HEK293 (cell line): ENCODE data around the gene TNFRSF1A.

ENCODE experiments used
- HIC1 ChIP-seq: fragments of 450-650 bp; formaldehyde crosslinking; IDR thresholded peaks from 2 replicates; pipeline ENCODE4 v1.5.1; 2016; ENCODE audit warnings: missing biosample characterization, missing genetic modification characterization
- KLF16 ChIP-seq: fragments of 450-650 bp; formaldehyde crosslinking; IDR thresholded peaks from 2 replicates; pipeline ENCODE4 v1.5.1; 2017; ENCODE audit warnings: missing biosample characterization, missing genetic modification characterization
- PRDM10 ChIP-seq: fragments of 450-650 bp; formaldehyde crosslinking; IDR thresholded peaks from 2 replicates; pipeline ENCODE4 v1.5.1; 2016; ENCODE audit warnings: missing biosample characterization, missing genetic modification characterization
- SCRT1 ChIP-seq: fragments of 450-650 bp; formaldehyde crosslinking; IDR thresholded peaks from 2 replicates; pipeline ENCODE4 v1.5.1; 2016; ENCODE audit warnings: missing biosample characterization, missing genetic modification characterization, borderline replicate concordance
- SCRT2 ChIP-seq: fragments of 450-650 bp; formaldehyde crosslinking; IDR thresholded peaks from 2 replicates; pipeline ENCODE4 v1.5.1; 2016; ENCODE audit warnings: missing biosample characterization, missing genetic modification characterization
- TCF7L2 ChIP-seq: IDR thresholded peaks from 2 replicates; pipeline ENCODE4 v1.6.1; 2011; ENCODE audit warnings: low read depth, mild to moderate bottlenecking, inconsistent platforms, low read length, moderate library complexity, borderline replicate concordance
- TRIM28 ChIP-seq: IDR thresholded peaks from 2 replicates; pipeline ENCODE4 v1.6.1; 2011; ENCODE audit warnings: low read length, control low read depth, borderline replicate concordance
- YY2 ChIP-seq: fragments of 450-650 bp; formaldehyde crosslinking; IDR thresholded peaks from 2 replicates; pipeline ENCODE4 v1.5.1; 2016; ENCODE audit warnings: missing biosample characterization, missing genetic modification characterization
- ZBTB11 ChIP-seq: fragments of 450-650 bp; formaldehyde crosslinking; conservative IDR thresholded peaks from 2 replicates; pipeline ENCODE4 v1.5.1; 2016; ENCODE audit warnings: low read depth, missing biosample characterization, missing genetic modification characterization
- ZBTB17 ChIP-seq: fragments of 450-650 bp; formaldehyde crosslinking; IDR thresholded peaks from 2 replicates; pipeline ENCODE4 v1.5.1; 2016; ENCODE audit warnings: missing biosample characterization, missing genetic modification characterization
- ZBTB49 ChIP-seq: fragments of 450-650 bp; formaldehyde crosslinking; IDR thresholded peaks from 2 replicates; pipeline ENCODE4 v1.5.1; 2016; ENCODE audit warnings: missing biosample characterization, missing genetic modification characterization, low read depth
- ZBTB7A ChIP-seq: fragments of 450-650 bp; formaldehyde crosslinking; IDR thresholded peaks from 2 replicates; pipeline ENCODE4 v1.5.1; 2016; ENCODE audit warnings: low read depth, missing biosample characterization, missing genetic modification characterization
- ZEB2 ChIP-seq: fragments of 450-650 bp; formaldehyde crosslinking; IDR thresholded peaks from 2 replicates; pipeline ENCODE4 v1.5.1; 2016; ENCODE audit warnings: missing biosample characterization, missing genetic modification characterization
- ZIC2 ChIP-seq: fragments of 450-650 bp; formaldehyde crosslinking; IDR thresholded peaks from 2 replicates; pipeline ENCODE4 v1.5.1; 2016; ENCODE audit warnings: missing biosample characterization, missing genetic modification characterization
- ZNF2 ChIP-seq: fragments of 450-650 bp; formaldehyde crosslinking; IDR thresholded peaks from 2 replicates; pipeline ENCODE4 v1.5.1; 2016; ENCODE audit warnings: missing biosample characterization, missing genetic modification characterization
- ZNF341 ChIP-seq: fragments of 450-650 bp; formaldehyde crosslinking; IDR thresholded peaks from 2 replicates; pipeline ENCODE4; 2016; ENCODE audit warnings: low read depth, missing biosample characterization, missing genetic modification characterization
- ZNF366 ChIP-seq: fragments of 450-650 bp; formaldehyde crosslinking; conservative IDR thresholded peaks from 2 replicates; pipeline ENCODE4 v1.5.1; 2016; ENCODE audit warnings: missing biosample characterization, missing genetic modification characterization
- ZNF423 ChIP-seq: fragments of 450-650 bp; formaldehyde crosslinking; IDR thresholded peaks from 2 replicates; pipeline ENCODE4 v1.5.1; 2016; ENCODE audit warnings: missing biosample characterization, missing genetic modification characterization
- ZNF692 ChIP-seq: fragments of 450-650 bp; formaldehyde crosslinking; IDR thresholded peaks from 2 replicates; pipeline ENCODE4 v1.5.1; 2016; ENCODE audit warnings: missing biosample characterization, missing genetic modification characterization
- TF ChIP-seq, protein P1 (sequence below): fragments of 450-650 bp; formaldehyde crosslinking; IDR thresholded peaks from 2 replicates; pipeline ENCODE4 v1.5.1; 2016; ENCODE audit warnings: missing biosample characterization, missing genetic modification characterization
- TF ChIP-seq, protein P2 (sequence below): sonication (generic); formaldehyde crosslinking; IDR thresholded peaks from 2 replicates; pipeline ENCODE4 v1.8.1; 2022; ENCODE audit warnings: mild to moderate bottlenecking, moderate library complexity, missing genetic modification reagents

The TNFRSF1A gene

DNA sequence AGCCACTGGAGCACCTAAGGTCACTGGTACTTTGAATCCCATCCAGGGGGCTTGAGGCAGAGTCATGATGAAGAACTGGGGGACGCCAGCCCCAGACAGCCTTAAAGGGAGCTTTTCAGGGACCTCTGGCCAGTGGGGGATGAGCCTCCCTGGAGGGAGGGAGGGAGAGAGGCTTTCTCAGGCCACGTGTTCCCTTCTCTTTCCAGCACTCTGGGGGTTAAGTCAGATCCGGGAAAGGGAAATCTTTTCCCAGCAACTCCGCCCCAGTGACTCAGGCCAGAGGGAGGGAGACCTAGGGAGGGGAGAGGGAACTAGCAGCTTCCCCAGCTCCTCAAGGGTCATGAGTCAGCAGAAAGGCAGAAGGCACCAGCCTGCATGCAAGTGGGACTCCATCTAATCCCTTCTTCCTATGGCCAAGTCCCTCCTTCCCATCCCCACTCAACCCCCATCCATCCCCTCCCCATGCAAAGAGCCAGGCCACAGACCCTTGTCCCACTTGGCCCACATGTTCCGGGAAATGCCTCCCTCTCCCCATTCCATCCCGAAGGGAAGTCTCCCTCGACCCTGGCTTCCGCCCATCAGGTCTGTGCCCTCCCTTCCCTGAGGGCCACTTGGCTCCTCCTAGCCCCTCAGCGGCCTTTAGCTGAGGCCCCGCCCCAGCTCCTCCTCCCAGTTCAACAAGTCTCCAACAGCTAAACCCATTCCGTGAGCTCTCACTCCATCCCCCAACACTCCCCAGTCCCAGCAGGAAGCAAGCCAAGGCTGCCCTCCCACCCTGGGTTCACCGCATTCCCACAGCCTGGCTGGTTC lies 5.6 kb downstream of the TNFRSF1A start (continued):
- TF ChIP-seq ZBTB49 (tag by site-specific recombination) (0 out of 2 replicates have a peak, but pooled peaks have one; percentile 8), ZBTB17 (tag by site-specific recombination) (peak; percentile 95), HIC1 (tag by site-specific recombination) (peak; percentile 98), ZBTB7A (0 out of 2 replicates have a peak, but pooled peaks have one; percentile 14), ZNF692 (tag by site-specific recombination) (peak; percentile 74; the same call in 1 of the 2 replicates), TCF7L2 (no peak), ZNF341 (tag by site-specific recombination) (peak; percentile 93), ZBTB11 (tag by site-specific recombination) (peak; percentile 48; the same call in 1 of the 2 replicates), SCRT2 (tag by site-specific recombination) (peak; percentile 100), SCRT1 (tag by site-specific recombination) (peak; percentile 99), KLF16 (tag by site-specific recombination) (0 out of 2 replicates have a peak, but pooled peaks have one; percentile 43), ZEB2 (tag by site-specific recombination) (peak; percentile 90), ZNF423 (tag by site-specific recombination) (0 out of 2 replicates have a peak, but pooled peaks have one; percentile 14), PRDM10 (tag by site-specific recombination) (peak; percentile 95), YY2 (tag by site-specific recombination) (peak; percentile 33; the same call in 1 of the 2 replicates), ZNF366 (tag by site-specific recombination) (peak; percentile 98), ZIC2 (tag by site-specific recombination) (peak; percentile 91), TRIM28 (peak; percentile 65; the same call in 1 of the 2 replicates), ZNF2 (0 out of 2 replicates have a peak, but pooled peaks have one; percentile 17)
- TF ChIP-seq, protein P1, sequence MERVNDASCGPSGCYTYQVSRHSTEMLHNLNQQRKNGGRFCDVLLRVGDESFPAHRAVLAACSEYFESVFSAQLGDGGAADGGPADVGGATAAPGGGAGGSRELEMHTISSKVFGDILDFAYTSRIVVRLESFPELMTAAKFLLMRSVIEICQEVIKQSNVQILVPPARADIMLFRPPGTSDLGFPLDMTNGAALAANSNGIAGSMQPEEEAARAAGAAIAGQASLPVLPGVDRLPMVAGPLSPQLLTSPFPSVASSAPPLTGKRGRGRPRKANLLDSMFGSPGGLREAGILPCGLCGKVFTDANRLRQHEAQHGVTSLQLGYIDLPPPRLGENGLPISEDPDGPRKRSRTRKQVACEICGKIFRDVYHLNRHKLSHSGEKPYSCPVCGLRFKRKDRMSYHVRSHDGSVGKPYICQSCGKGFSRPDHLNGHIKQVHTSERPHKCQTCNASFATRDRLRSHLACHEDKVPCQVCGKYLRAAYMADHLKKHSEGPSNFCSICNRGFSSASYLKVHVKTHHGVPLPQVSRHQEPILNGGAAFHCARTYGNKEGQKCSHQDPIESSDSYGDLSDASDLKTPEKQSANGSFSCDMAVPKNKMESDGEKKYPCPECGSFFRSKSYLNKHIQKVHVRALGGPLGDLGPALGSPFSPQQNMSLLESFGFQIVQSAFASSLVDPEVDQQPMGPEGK (tag by site-specific recombination) = peak; percentile 98
- TF ChIP-seq, protein P2, sequence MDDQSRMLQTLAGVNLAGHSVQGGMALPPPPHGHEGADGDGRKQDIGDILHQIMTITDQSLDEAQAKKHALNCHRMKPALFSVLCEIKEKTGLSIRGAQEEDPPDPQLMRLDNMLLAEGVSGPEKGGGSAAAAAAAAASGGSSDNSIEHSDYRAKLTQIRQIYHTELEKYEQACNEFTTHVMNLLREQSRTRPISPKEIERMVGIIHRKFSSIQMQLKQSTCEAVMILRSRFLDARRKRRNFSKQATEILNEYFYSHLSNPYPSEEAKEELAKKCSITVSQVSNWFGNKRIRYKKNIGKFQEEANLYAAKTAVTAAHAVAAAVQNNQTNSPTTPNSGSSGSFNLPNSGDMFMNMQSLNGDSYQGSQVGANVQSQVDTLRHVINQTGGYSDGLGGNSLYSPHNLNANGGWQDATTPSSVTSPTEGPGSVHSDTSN (CRISPR knock-in tag) = no peak
